ENCODE measurements around the gene GLO1. TPM values are rescaled to one million over a fixed set of nuclear protein-coding genes. Genes with fewer than 3 reads are reported as not detected.

Gene GLO1
- total and polyA plus RNA-seq, 9 of the 15 experiments (the other 6 are each of a cell fraction or from before 2014, with no cell fraction given) = 155 to 331 (median 203) TPM

- TF ChIP-seq, protein P1, sequence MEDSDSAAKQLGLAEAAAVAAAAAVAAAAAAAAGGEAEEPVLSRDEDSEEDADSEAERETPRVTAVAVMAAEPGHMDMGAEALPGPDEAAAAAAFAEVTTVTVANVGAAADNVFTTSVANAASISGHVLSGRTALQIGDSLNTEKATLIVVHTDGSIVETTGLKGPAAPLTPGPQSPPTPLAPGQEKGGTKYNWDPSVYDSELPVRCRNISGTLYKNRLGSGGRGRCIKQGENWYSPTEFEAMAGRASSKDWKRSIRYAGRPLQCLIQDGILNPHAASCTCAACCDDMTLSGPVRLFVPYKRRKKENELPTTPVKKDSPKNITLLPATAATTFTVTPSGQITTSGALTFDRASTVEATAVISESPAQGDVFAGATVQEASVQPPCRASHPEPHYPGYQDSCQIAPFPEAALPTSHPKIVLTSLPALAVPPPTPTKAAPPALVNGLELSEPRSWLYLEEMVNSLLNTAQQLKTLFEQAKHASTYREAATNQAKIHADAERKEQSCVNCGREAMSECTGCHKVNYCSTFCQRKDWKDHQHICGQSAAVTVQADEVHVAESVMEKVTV (CRISPR knock-in tag; IDR thresholded peaks at IDR 0.05) = peak; percentile 62
- TF ChIP-seq ZNF507 (tag; conservative IDR thresholded peaks at IDR 0.05) (no peak), IRF1 (CRISPR knock-in tag; IDR thresholded peaks at IDR 0.05; ENCODE audit: borderline replicate concordance) (no peak), NCOA1 (IDR thresholded peaks at IDR 0.05; ENCODE audit: low read depth) (no peak), SLC30A9 (CRISPR knock-in tag; IDR thresholded peaks at IDR 0.05) (no peak), KLF16 (IDR thresholded peaks at IDR 0.05) (peak; percentile 61; the same call in 1 of the 2 replicates), TFAM (CRISPR knock-in tag; conservative IDR thresholded peaks at IDR 0.05) (no peak), ZNF41 (CRISPR knock-in tag; conservative IDR thresholded peaks at IDR 0.05) (no peak), SIX5 (IDR thresholded peaks at IDR 0.05; ENCODE audit: borderline replicate concordance in 1 of 2, insufficient read depth in 1 of 2, low read depth in 1 of 2, low read length in 2 of 2) (no peak), ZNF274 (IDR thresholded peaks at IDR 0.05; ENCODE audit: borderline replicate concordance, low read depth, low read length) (no peak), GTF2E2 (tag; IDR thresholded peaks at IDR 0.05) (no peak), CHCHD3 (CRISPR knock-in tag; IDR thresholded peaks at IDR 0.05) (no peak), BRD9 (IDR thresholded peaks at IDR 0.05; ENCODE audit: low read depth, partially characterized antibody) (no peak), KHSRP (IDR thresholded peaks at IDR 0.05) (no peak), EWSR1 (IDR thresholded peaks at IDR 0.05; ENCODE audit: borderline replicate concordance, low read depth, partially characterized antibody) (no peak), HCFC1 (IDR thresholded peaks at IDR 0.05; ENCODE audit: low read depth, low read length) (no peak), ZNF583 (CRISPR knock-in tag; IDR thresholded peaks at IDR 0.05) (no peak), NCOA2 (IDR thresholded peaks at IDR 0.05; ENCODE audit: partially characterized antibody in 2 of 2) (no peak), DPF2 (IDR thresholded peaks at IDR 0.05) (no peak), ZNF165 (CRISPR knock-in tag; IDR thresholded peaks at IDR 0.05; ENCODE audit: borderline replicate concordance) (no peak)
- TF ChIP-seq, protein P2, sequence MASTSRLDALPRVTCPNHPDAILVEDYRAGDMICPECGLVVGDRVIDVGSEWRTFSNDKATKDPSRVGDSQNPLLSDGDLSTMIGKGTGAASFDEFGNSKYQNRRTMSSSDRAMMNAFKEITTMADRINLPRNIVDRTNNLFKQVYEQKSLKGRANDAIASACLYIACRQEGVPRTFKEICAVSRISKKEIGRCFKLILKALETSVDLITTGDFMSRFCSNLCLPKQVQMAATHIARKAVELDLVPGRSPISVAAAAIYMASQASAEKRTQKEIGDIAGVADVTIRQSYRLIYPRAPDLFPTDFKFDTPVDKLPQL (IDR thresholded peaks at IDR 0.05; ENCODE audit: extremely low read depth, insufficient read length) = no peak
- TF ChIP-seq, protein P3, sequence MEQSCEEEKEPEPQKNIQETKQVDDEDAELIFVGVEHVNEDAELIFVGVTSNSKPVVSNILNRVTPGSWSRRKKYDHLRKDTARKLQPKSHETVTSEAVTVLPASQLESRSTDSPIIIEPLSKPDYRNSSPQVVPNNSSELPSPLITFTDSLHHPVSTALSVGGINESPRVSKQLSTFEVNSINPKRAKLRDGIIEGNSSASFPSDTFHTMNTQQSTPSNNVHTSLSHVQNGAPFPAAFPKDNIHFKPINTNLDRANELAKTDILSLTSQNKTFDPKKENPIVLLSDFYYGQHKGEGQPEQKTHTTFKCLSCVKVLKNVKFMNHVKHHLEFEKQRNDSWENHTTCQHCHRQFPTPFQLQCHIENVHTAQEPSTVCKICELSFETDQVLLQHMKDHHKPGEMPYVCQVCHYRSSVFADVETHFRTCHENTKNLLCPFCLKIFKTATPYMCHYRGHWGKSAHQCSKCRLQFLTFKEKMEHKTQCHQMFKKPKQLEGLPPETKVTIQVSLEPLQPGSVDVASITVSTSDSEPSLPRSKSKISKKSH (CRISPR knock-in tag; IDR thresholded peaks at IDR 0.05) = no peak
- TF ChIP-seq, protein P4, sequence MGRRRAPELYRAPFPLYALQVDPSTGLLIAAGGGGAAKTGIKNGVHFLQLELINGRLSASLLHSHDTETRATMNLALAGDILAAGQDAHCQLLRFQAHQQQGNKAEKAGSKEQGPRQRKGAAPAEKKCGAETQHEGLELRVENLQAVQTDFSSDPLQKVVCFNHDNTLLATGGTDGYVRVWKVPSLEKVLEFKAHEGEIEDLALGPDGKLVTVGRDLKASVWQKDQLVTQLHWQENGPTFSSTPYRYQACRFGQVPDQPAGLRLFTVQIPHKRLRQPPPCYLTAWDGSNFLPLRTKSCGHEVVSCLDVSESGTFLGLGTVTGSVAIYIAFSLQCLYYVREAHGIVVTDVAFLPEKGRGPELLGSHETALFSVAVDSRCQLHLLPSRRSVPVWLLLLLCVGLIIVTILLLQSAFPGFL (CRISPR knock-in tag; IDR thresholded peaks at IDR 0.05) = no peak
- TF ChIP-seq, protein P5, sequence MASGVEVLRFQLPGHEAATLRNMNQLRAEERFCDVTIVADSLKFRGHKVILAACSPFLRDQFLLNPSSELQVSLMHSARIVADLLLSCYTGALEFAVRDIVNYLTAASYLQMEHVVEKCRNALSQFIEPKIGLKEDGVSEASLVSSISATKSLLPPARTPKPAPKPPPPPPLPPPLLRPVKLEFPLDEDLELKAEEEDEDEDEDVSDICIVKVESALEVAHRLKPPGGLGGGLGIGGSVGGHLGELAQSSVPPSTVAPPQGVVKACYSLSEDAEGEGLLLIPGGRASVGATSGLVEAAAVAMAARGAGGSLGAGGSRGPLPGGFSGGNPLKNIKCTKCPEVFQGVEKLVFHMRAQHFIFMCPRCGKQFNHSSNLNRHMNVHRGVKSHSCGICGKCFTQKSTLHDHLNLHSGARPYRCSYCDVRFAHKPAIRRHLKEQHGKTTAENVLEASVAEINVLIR (CRISPR knock-in tag; IDR thresholded peaks at IDR 0.05) = no peak
Measured at GRCh38 chr6:38671885-38672467, 31.0 kb downstream of the GLO1 start (continued).
